ENCODE measurements around the gene ZSCAN31. TPM values are rescaled to one million over a fixed set of nuclear protein-coding genes. Genes with fewer than 3 reads are reported as not detected.
A peak's percentile ranks its signal among the peaks of the same experiment; 100 is the strongest.

ZSCAN31 gene
- total and polyA plus RNA-seq, 2 of the 8 experiments (the other 6 are each of a cell fraction or from before 2014, with no cell fraction given) = 1.9 to 7.0 TPM

GRCh38 chr6:28312939-28313338, 23.0 kb downstream of the ZSCAN31 start:
- no peak overlapping the region for H3K56ac ChIP-seq (replicated peaks; ENCODE audit: insufficient read length, low read depth, low read length)
- H4K8ac ChIP-seq (ENCODE audit: extremely low read depth, insufficient read depth, low read length) = no peak overlapping the region; the same call in 1 of the 2 replicates
- no peak overlapping the region; the same call in 1 of the 2 replicates for H3K27ac ChIP-seq (ENCODE audit: low read depth, low read length)
- no peaks in the 10 kb centered on the region for H3K9me3 ChIP-seq (ENCODE audit: insufficient read depth in 2 of 2, low read depth in 1 of 2, low read length in 1 of 2)
- TF ChIP-seq POLR2AphosphoS5 (IDR thresholded peaks at IDR 0.05; ENCODE audit: low read depth, low read length) (no peak), POLR2A (IDR thresholded peaks at IDR 0.05; ENCODE audit: control extremely low read depth in 1 of 2, low read depth in 2 of 2, low read length in 2 of 2) (no peak), CEBPB (IDR thresholded peaks at IDR 0.05; ENCODE audit: low read depth, low read length) (no peak), ZNF274 (IDR thresholded peaks at IDR 0.05; ENCODE audit: borderline replicate concordance, extremely low read depth, low read length) (no peak), GTF2F1 (IDR thresholded peaks at IDR 0.05; ENCODE audit: borderline replicate concordance, low read depth, low read length) (no peak), KDM1A (IDR thresholded peaks at IDR 0.05; ENCODE audit: borderline replicate concordance, low read length) (no peak), TCF12 (IDR thresholded peaks at IDR 0.05; ENCODE audit: low read depth, low read length) (no peak)
- TF ChIP-seq, protein P1, sequence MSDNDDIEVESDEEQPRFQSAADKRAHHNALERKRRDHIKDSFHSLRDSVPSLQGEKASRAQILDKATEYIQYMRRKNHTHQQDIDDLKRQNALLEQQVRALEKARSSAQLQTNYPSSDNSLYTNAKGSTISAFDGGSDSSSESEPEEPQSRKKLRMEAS (IDR thresholded peaks at IDR 0.05) = no peak
- FAIRE-seq (no peak), DNase-seq (ENCODE audit: low read depth in 1 of 2, low spot score in 2 of 2) (no peak)
- H3K9ac ChIP-seq (replicated peaks in 1 of 4; ENCODE audit: extremely low read depth in 1 of 4, low read depth in 3 of 4, low read length in 3 of 4) = no peak overlapping the region
- no peak overlapping the region for H2BK5ac ChIP-seq (ENCODE audit: low read depth, low read length)
- no peak overlapping the region for H3K23ac ChIP-seq (ENCODE audit: insufficient read length)
- no peaks in the 10 kb centered on the region for H3K79me1 ChIP-seq (ENCODE audit: low read depth, low read length)
- no peak overlapping the region for H2BK120ac ChIP-seq (replicated peaks; ENCODE audit: low read depth, low read length)
- H3K79me2 ChIP-seq (ENCODE audit: control insufficient read depth in 1 of 2, insufficient read depth in 2 of 2, low read length in 2 of 2) = no peaks in the 10 kb centered on the region
- H4K20me1 ChIP-seq (replicated peaks in 1 of 2; ENCODE audit: control insufficient read depth in 1 of 2, insufficient read depth in 2 of 2, low read length in 2 of 2) = no peaks in the 10 kb centered on the region
- 84% methylated on average over 23 of the region's 23 CpGs; no CpG with 5 or more reads in 1 of the 2 experiments for WGBS, 2 experiments (ENCODE audit: extremely low coverage in 1 of 2, insufficient coverage in 1 of 2, insufficient read length in 1 of 2, insufficient replicate concordance in 2 of 2, low coverage in 1 of 2, low lambda C conversion rate in 2 of 2, missing lambda C conversion rate in 1 of 2)
- no peak overlapping the region for H2AK5ac ChIP-seq (ENCODE audit: low read depth, low read length)
- no peak overlapping the region for H3K14ac ChIP-seq (ENCODE audit: insufficient read length)
- H3K18ac ChIP-seq (ENCODE audit: extremely low read depth, low read length) = no peak overlapping the region
- no peaks in the 10 kb centered on the region; the same call in 1 of the 2 replicates for H3K23me2 ChIP-seq (ENCODE audit: low read depth, low read length)
- no peak overlapping the region for H4K5ac ChIP-seq (ENCODE audit: insufficient read length, low read depth, low read length)
- H3K4ac ChIP-seq (replicated peaks; ENCODE audit: insufficient read length, low read depth, low read length) = no peak overlapping the region
- H3K27me3 ChIP-seq (replicated peaks in 1 of 4; ENCODE audit: control insufficient read depth in 3 of 4, extremely low read depth in 1 of 4, insufficient read depth in 3 of 4, low read length in 3 of 4) = no peaks in the 10 kb centered on the region
- no peak overlapping the region for H3K4me3 ChIP-seq (ENCODE audit: extremely low read depth in 1 of 4, insufficient read depth in 2 of 4, low read depth in 3 of 4, low read length in 4 of 4)
- peaks cover 0 to 1% (median 0%) of the 10 kb centered on the region in 4 experiments; a peak in 4 of 7 replicates for H3K4me1 ChIP-seq (replicated peaks in 1 of 4; ENCODE audit: control insufficient read depth in 3 of 4, insufficient read depth in 4 of 4, low read length in 3 of 4)
- ChIA-PET CTCF (ENCODE audit: partially characterized antibody) (interaction anchor here (0.6 to 4.3 kb wide), 2 partner anchors 30 to 43 kb away, joined by 3 to 13 read pairs; no protein-coding TSS in a partner anchor), POLR2A (ENCODE audit: partially characterized antibody) (interaction anchor here (2.0 kb wide), 1 partner anchor 30 kb away, joined by 6 read pairs; no protein-coding TSS in a partner anchor)
- no peak overlapping the region for H3K4me2 ChIP-seq (ENCODE audit: insufficient read depth in 1 of 2, low read depth in 2 of 2, low read length in 2 of 2)
- peaks cover 0 to 2% (median 0%) of the 10 kb centered on the region in 4 experiments; a peak in 1 of 8 replicates for H3K36me3 ChIP-seq (ENCODE audit: control insufficient read depth in 2 of 4, insufficient read depth in 4 of 4, low read length in 3 of 4)
- H4K91ac ChIP-seq (replicated peaks; ENCODE audit: insufficient read length, low read length) = no peak overlapping the region
- no peak overlapping the region for H2BK20ac ChIP-seq (ENCODE audit: low read length)
- H2BK15ac ChIP-seq (ENCODE audit: low read length) = 0 out of 2 replicates have a peak overlapping the region, but pooled peaks have one; percentile 31
- no peak overlapping the region for H2AFZ ChIP-seq (ENCODE audit: low read length)
- H2BK12ac ChIP-seq (ENCODE audit: low read depth, low read length) = no peak overlapping the region

Measured in H1 (cell line).